Lower leg skin (tissue), 3 donors: Measurements from ENCODE around the gene CITED4.

Experiments used
- CTCF ChIP-seq, 3 donors: fragments of 450-650 bp; IDR thresholded peaks; one replicate each; pipeline ENCODE4 v1.5.1; 2016; ENCODE audit warnings: antibody characterized with exemption in 3 of 3, mild to moderate bottlenecking in 3 of 3, moderate library complexity in 2 of 3
- POLR2A ChIP-seq, 2 donors: fragments of 450-650 bp; IDR thresholded peaks; one replicate each; pipeline ENCODE4 v1.6.1; 2016 to 2017; ENCODE audit warnings: antibody characterized with exemption in 2 of 2, mild to moderate bottlenecking in 1 of 2, moderate library complexity in 1 of 2

- TF ChIP-seq CTCF (IDR thresholded peaks at IDR 0.05) (no peak), POLR2A (IDR thresholded peaks at IDR 0.05) (no peak)
Measured at GRCh38 chr1:40834968-40835545, 27.1 kb downstream of the CITED4 start.
